Endothelial cell (in vitro differentiated cells): ENCODE measurements around the gene BCOR. TPM values are rescaled to one million over a fixed set of nuclear protein-coding genes. Genes with fewer than 3 reads are reported as not detected.

Source experiments
- DNase-seq: peaks from one replicate; pipeline ENCODE4 v3.0.0; 2021; ENCODE audit warnings: low spot score
- H3K27ac Mint-ChIP-seq: one replicate; pipeline ENCODE4 v1.8.0; 2021; ENCODE audit warnings: mixed read lengths, inconsistent platforms; ENCODE audit not compliant: unreplicated experiment
- H3K27me3 Mint-ChIP-seq: one replicate; pipeline ENCODE4 v1.8.0; 2021; ENCODE audit warnings: mild to moderate bottlenecking, moderate library complexity, mixed read lengths, inconsistent platforms; ENCODE audit not compliant: unreplicated experiment
- H3K36me3 Mint-ChIP-seq: one replicate; pipeline ENCODE4 v1.8.0; 2021; ENCODE audit warnings: mild to moderate bottlenecking, low read depth, mixed read lengths, inconsistent platforms; ENCODE audit not compliant: unreplicated experiment
- H3K4me1 Mint-ChIP-seq: one replicate; pipeline ENCODE4 v1.8.0; 2021; ENCODE audit warnings: mild to moderate bottlenecking, mixed read lengths, inconsistent platforms; ENCODE audit not compliant: unreplicated experiment
- H3K4me3 Mint-ChIP-seq: one replicate; pipeline ENCODE4 v1.8.0; 2021; ENCODE audit warnings: mild to moderate bottlenecking, mixed read lengths, inconsistent platforms; ENCODE audit not compliant: unreplicated experiment
- H3K9me3 Mint-ChIP-seq: one replicate; pipeline ENCODE4 v1.8.0; 2021; ENCODE audit warnings: mixed read lengths, inconsistent platforms; ENCODE audit not compliant: unreplicated experiment
- total RNA-seq: library from RNA; stranded (reverse); fragmentation: NEBNext Ultra II Directional; extraction: Animal tissue kit (Norgen Biotek cat#: 25700); gene quantifications from one replicate; pipeline ENCODE4 v1.2.1, GENCODE V29; 2021; ENCODE audit not compliant: unreplicated experiment
- TF ChIP-seq, protein P1 (sequence below): fragments of 200-600 bp; sonication (generic); IDR thresholded peaks from one replicate; pipeline ENCODE4 v1.5.0; 2021; ENCODE audit warnings: antibody characterized with exemption; ENCODE audit not compliant: unreplicated experiment

The BCOR gene
- total RNA-seq, 1 donor from 2014 or later, result 34.5 TPM

DNA sequence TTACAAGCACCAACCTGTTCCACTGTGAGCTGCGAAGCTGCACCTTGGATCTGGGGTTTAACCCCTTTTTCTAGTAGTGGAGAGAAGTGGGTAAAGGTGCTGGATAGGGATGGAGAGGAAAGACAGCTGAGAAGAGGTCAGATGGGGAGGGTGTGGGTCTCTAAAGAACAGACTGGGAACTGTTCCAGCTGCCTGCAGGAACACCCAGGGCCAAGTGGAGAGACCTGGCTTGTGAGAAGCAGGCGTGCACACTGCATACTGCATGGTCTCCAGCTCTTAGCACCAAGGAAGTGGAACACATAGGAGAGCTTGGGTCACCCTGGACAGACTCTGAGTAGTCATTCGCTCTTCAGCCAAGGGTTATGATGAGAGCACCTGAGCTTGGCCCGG, 16.1 kb downstream of the BCOR start:
- Mint-ChIP-seq H3K27ac (no peak overlapping the region), H3K4me3 (no peak overlapping the region), H3K36me3 (no peaks in the 10 kb centered on the region), H3K27me3 (peaks cover 1% of the 10 kb centered on the region), H3K4me1 (peaks cover 16% of the 10 kb centered on the region), H3K9me3 (no peaks in the 10 kb centered on the region)
- TF ChIP-seq, protein P1, sequence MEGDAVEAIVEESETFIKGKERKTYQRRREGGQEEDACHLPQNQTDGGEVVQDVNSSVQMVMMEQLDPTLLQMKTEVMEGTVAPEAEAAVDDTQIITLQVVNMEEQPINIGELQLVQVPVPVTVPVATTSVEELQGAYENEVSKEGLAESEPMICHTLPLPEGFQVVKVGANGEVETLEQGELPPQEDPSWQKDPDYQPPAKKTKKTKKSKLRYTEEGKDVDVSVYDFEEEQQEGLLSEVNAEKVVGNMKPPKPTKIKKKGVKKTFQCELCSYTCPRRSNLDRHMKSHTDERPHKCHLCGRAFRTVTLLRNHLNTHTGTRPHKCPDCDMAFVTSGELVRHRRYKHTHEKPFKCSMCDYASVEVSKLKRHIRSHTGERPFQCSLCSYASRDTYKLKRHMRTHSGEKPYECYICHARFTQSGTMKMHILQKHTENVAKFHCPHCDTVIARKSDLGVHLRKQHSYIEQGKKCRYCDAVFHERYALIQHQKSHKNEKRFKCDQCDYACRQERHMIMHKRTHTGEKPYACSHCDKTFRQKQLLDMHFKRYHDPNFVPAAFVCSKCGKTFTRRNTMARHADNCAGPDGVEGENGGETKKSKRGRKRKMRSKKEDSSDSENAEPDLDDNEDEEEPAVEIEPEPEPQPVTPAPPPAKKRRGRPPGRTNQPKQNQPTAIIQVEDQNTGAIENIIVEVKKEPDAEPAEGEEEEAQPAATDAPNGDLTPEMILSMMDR, result no peak
- DNase-seq, result no peak

DNA sequence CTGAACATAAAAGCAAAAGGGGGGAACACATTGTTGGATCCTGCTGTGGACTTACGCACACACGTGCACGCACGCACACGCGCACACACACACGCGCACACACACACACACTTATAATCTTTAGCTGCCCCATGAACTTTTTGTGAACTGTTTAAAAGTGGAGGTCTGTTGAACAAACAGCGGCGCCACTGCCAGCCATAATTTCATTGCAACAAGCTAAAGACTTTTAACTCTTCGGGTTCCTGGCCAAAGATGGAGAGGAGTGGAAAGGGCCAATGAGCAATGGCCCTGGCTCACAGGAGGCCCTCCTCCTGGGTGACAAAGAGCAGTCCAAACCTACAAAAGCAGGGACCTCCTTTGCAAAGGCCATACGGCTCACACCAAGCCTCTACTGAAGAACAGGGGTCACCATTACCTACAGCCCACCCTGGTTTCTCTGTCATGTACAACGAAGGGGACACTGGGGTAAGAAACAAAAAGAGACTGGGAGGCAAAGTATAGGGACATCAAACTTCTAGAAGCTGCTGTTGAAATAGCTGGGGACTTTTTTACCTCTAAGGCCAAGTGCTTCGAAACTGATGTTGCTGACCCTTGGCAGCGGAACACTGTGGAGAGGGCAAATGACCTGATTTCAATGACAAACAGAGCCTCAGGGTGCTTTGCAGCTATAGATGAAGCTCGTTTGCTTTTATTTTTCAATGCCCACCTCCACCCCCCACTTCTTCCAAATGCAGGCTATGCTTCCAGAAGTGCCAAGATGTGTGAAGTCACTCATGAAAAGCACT, 16.7 kb downstream of the BCOR start:
- Mint-ChIP-seq H3K9me3 (no peaks in the 10 kb centered on the region), H3K4me3 (no peak overlapping the region), H3K36me3 (no peaks in the 10 kb centered on the region), H3K4me1 (peaks cover 11% of the 10 kb centered on the region), H3K27ac (no peak overlapping the region), H3K27me3 (peaks cover 1% of the 10 kb centered on the region)
- TF ChIP-seq, protein P1, result no peak
- no peak for DNase-seq

DNA sequence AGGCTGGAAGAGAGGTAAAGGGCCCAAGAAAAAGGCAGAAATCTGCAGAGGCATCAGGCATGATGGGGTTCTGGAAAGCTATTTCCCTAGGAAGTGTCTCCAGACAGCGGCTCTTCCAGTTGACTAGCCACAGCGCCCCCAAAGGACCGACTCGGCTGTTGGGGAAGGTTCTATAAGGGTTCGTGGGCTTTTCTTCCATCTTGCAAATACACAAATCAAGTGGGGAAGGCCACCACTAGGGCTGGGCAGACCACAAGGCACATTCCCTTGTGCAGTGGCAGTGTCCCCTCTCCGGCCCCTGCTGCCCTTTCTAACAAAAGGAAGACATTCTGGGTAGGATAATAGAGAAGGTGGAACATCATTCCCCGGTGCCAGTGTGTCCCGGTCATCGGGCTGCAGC, 18.2 kb downstream of the BCOR start:
- TF ChIP-seq, protein P1, result no peak
- peaks cover under 1% of the 10 kb centered on the region for H3K36me3 Mint-ChIP-seq
- H3K4me3 Mint-ChIP-seq, result no peak overlapping the region
- no peak overlapping the region for H3K27ac Mint-ChIP-seq
- no peak for DNase-seq
- peaks cover 4% of the 10 kb centered on the region for H3K4me1 Mint-ChIP-seq
- peaks cover 1% of the 10 kb centered on the region for H3K27me3 Mint-ChIP-seq
- H3K9me3 Mint-ChIP-seq, result no peaks in the 10 kb centered on the region

DNA sequence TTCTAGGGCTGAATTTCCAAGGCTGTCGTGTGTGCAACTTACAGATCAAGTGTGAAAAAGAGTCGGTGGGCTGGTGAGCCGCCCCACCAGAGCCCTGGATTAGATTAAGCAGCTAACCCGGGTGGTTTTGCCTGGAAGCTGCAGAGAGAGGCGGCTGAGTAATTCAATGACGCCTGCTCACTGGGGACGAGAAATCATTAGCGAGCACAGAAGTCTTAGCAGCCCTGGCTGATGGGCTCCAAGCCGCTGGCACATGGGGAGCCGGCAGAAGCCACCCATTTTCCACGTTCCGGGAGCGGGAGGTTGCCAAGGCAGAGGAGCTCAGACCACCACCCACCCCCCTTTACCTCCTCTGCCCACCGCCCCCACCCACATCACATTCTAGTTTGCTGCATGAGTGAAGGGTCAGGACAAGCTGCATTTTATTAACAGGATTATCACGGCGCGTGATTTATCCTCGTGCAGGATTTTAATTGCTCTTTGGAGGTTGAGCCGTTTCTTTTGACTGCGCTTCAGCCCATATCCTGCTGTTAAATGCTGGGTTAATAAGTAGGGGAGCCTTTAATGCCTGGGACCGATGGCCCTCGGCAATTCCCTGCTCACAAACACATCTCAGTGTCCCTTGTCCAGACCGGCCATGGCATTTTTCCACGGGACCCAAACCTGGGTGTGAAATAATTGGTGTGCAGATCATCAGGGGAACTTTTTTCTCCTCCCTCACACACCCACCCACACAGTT, 19.1 kb downstream of the BCOR start:
- TF ChIP-seq, protein P1, result no peak
- no peak overlapping the region for H3K4me3 Mint-ChIP-seq
- no peak overlapping the region for H3K27ac Mint-ChIP-seq
- peaks cover 4% of the 10 kb centered on the region for H3K36me3 Mint-ChIP-seq
- peaks cover 4% of the 10 kb centered on the region for H3K4me1 Mint-ChIP-seq
- H3K27me3 Mint-ChIP-seq, result peaks cover 1% of the 10 kb centered on the region
- no peak for DNase-seq
- H3K9me3 Mint-ChIP-seq, result no peaks in the 10 kb centered on the region

DNA sequence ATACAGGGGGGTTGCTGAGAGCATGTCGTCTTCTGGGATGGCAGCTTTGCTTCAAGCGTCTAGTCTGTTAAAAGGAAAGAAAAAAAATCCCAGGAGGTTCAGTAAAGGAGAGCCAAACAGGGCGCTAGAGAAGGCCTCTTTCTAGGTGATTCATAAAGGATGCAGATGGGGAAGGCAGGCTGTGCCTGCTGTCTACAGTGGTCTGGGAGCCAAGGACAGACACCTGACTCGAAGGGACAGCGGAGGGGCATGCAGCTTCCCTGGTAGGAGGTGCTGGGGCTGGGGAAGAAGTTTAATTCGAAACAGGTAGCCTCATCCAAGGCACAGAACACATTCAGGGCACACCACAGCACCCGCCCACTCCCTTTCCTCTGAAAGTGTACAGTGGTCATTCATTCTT, 19.9 kb downstream of the BCOR start:
- Mint-ChIP-seq H3K4me3 (no peak overlapping the region), H3K4me1 (peaks cover 4% of the 10 kb centered on the region), H3K9me3 (no peaks in the 10 kb centered on the region), H3K27me3 (peaks cover 1% of the 10 kb centered on the region), H3K27ac (no peak overlapping the region), H3K36me3 (peaks cover 4% of the 10 kb centered on the region)
- DNase-seq, result no peak
- TF ChIP-seq, protein P1, result no peak
